Measurements from ENCODE around the gene POLR3E.

GRCh38 chr16:22327446-22327775 is 30.2 kb downstream of the POLR3E start:
- no peak for TF ChIP-seq CTCF (IDR thresholded peaks at IDR 0.05; ENCODE audit: low read depth, low read length)
- no peak for TF ChIP-seq EZH2phosphoT487 (IDR thresholded peaks at IDR 0.05; ENCODE audit: low read depth)

Data from OCI-LY3 (cell line).